8988T (cell line): ENCODE results near the gene CHAC1.

ENCODE experiments used
- DNase-seq: peaks from one replicate; pipeline ENCODE4 v3.0.0; 2011

The CHAC1 gene

GRCh38 chr15:40952901-40953712, at the start of gene CHAC1:
CHAC1 (plus strand) TSS chr15:40953471; CDS start chr15:40953584, 113 bp downstream.
- peak; percentile 96 for DNase-seq

GRCh38 chr15:40904552-40905201, 48.6 kb upstream of the CHAC1 start:
- no peak for DNase-seq

- DNase-seq, result peak; percentile 66
These were observed 46.9 kb upstream of the CHAC1 start for GRCh38 chr15:40906091-40906990.

- no peak for DNase-seq
These were observed 46.1 kb upstream of the CHAC1 start for GRCh38 chr15:40906991-40907802.

- DNase-seq, result no peak
These were observed 45.2 kb upstream of the CHAC1 start for GRCh38 chr15:40908095-40908494.

- DNase-seq, result no peak
These were observed 43.3 kb upstream of the CHAC1 start for GRCh38 chr15:40909662-40910630.

- no peak for DNase-seq
These were observed 42.1 kb upstream of the CHAC1 start for GRCh38 chr15:40911141-40911540.

GRCh38 chr15:40911693-40912092, 41.6 kb upstream of the CHAC1 start:
- no peak for DNase-seq

GRCh38 chr15:40912478-40912877, 40.8 kb upstream of the CHAC1 start:
- no peak for DNase-seq

GRCh38 chr15:40914013-40914412, 39.3 kb upstream of the CHAC1 start:
- no peak for DNase-seq

GRCh38 chr15:40914486-40914885, 38.8 kb upstream of the CHAC1 start:
- DNase-seq, result no peak

- peak; percentile 65 for DNase-seq
These were observed 38.1 kb upstream of the CHAC1 start for GRCh38 chr15:40915116-40915661.

- no peak for DNase-seq
These were observed 37.6 kb upstream of the CHAC1 start for GRCh38 chr15:40915679-40916078.

GRCh38 chr15:40917585-40917984, 35.7 kb upstream of the CHAC1 start:
- DNase-seq, result no peak

GRCh38 chr15:40918146-40918798, 35.0 kb upstream of the CHAC1 start:
- no peak for DNase-seq

- no peak for DNase-seq
These were observed 34.4 kb upstream of the CHAC1 start for GRCh38 chr15:40918799-40919392.

GRCh38 chr15:40921949-40922607, 31.2 kb upstream of the CHAC1 start:
- DNase-seq, result no peak

GRCh38 chr15:40922608-40923005, 30.7 kb upstream of the CHAC1 start:
- no peak for DNase-seq

- no peak for DNase-seq
These were observed 29.7 kb upstream of the CHAC1 start for GRCh38 chr15:40923551-40923950.
